NCI-H510A treated with DMSO at 0.1 percent for 48 hours (cell line): ENCODE data around the gene SESTD1.
"Not testable (repeated sequence)": the region's sequence is repeated elsewhere in the genome, so short reads cannot be mapped to it uniquely, and the experiment has no call there.

Experiments
- DNase-seq: peaks from one replicate; lab custom pipeline; 2025; lab: John Stamatoyannopoulos, UW

SESTD1 gene

DNA sequence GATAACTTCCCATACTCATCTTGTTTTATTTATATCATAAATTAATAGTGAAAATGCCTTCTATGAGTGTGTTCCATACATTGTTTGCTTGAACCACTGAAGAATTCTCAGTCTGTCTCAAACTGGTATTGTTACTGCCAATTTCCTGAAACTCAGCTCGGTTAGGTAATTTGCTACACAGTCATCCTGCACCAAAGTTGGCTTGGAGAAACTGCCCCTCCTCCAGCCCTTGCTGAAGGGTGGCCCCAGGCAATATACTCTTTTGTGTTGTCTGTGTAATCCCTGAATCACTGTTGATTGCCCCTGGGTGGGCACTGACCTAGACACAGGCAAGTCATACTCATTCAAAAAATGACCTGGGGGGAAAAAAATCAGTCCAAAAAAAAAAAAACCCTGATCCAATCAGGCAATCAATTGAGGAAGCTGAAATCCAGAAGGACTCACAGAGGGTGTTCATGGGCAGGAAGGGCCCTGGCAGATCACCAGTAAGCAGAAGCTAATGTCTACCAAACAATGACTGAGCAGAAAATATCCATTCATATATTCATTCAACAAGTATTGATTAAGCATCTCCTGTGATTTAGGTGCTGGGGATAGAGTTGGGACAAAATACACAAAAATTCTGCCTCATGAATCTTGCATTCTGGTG is 3.8 kb upstream of the SESTD1 start:
- DNase-seq = no peak

- DNase-seq = no peak
Measured at GRCh38 chr2:179266271-179266670, 1.6 kb upstream of the SESTD1 start.

GRCh38 chr2:179265082-179265510 is 464 bp upstream of the SESTD1 start:
- DNase-seq = no peak

DNA sequence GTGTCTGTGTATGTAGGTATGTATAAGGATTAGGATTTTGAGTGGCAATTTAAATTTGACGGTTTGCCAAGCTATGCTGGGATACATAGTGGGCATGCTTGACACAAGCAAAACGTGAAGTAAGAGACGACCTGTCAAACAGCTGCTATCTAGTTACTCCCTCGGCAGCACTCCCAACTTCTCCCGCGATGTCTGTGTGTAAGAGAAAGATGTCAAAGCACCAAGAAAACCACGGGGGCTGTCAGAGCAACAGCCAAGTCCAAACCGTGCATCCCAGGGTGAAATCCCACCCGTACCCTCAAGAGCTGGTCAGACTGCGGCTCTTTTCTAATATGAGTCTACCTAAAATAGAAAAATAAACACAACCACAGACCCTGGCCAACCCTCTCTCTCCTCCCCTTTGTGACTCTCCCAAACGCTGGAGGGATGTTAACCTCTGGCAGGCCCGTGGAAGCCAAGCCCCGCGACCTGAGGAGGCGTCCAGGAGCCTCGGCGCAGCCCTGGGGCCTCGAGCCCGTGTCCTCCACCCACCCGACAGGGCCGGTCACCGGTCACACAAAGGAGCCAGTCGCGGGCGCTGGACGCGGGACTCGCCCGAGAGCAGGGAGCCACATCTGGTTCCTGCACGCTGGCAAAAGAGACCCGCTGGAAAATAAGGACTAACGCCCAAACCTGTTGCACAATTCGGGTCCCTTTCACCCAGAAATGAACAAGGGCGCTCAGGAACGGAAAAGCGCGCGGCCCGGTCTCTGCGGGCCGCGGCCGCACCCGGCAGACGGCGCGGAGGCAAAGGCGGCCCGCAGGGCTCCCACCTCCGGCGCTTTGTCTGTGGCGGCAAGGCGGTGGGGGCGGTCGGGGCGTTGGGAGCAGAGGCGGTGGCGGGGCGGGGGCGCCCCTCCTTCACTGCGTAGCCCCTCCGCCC is 925 bp downstream of the SESTD1 start:
- peak; percentile 89 for DNase-seq

- DNase-seq = no peak
Measured at GRCh38 chr2:179263015-179263414, 1.6 kb downstream of the SESTD1 start.

DNA sequence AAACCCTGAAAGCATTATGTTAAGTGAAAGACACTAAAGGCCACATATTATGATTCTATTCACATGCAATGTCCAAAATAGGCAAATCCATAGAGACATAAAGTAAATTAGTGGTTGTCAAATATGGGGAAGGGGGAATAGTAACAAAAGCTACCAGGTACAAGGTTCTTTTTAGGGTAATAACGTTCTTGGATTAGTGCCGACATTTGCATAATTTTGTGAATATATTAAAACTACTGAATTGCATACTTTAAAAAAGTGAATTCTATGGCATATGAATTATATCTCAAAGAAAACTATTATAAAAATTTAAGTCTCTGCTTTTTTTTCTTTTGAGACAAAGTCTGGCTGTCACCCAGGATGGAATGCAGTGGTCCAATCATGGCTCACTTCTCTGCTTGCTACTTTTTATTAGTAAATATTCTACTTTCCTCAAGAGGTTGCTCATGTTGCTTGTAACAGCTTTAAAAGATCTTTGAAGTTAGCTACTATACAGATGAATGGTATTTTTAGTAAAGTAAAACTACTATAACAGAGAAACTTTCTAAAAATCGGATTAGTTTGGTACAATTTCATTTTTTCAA is 2.5 kb downstream of the SESTD1 start:
- DNase-seq = no peak

DNA sequence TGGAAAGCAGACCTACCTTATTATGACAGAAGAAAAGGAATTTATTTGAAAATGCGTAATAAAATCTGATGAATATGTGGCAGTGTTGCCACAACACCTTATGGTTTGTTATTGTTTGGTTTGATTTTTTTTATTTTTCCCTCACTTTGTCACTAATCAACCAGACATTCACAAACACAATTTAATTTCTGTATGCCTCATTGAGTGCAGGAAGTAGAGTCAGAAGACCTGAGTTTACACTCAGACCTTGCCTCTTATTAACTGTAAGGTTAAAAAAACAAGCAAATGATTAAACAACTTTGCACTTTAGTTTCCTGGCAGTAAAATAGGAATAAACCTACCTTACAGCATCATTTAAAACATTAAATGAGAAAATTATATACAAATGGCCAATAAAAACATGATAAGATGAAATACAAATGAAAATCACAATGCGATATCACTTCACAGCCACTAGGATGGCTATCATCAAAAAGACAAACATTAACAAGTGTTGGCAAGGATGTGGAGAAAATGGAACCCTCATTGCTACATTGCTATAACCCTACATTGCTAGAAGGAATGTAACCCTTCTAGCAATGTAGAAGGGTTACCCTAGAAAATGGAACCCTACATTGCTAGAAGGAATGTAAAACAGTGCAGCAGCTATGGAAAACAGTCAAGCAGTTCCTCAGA is 3.3 kb downstream of the SESTD1 start:
- DNase-seq = no peak

DNA sequence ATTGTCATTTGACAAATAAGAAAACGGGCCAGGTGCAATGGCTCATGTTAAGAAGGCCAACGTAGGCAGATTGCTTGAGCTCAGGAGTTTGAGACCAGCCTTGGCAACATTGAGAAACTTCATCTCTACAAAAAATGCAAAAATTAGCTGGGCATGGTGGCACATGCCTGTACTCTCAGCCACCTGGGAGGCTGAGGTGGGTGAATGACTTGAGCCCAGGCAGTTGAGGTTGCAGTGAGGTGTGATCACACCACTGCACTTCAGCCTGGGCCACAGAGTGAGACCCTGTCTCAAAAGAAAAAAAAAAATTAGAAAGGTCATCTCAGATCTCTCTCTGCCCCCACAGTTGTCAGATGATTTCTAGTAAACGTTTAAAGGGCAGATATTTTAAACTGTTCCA is 4.4 kb downstream of the SESTD1 start:
- DNase-seq = no peak

- no peak for DNase-seq
Measured at GRCh38 chr2:179255129-179255528, 9.5 kb downstream of the SESTD1 start.

GRCh38 chr2:179253226-179253625 is 11.4 kb downstream of the SESTD1 start:
- no peak for DNase-seq

DNA sequence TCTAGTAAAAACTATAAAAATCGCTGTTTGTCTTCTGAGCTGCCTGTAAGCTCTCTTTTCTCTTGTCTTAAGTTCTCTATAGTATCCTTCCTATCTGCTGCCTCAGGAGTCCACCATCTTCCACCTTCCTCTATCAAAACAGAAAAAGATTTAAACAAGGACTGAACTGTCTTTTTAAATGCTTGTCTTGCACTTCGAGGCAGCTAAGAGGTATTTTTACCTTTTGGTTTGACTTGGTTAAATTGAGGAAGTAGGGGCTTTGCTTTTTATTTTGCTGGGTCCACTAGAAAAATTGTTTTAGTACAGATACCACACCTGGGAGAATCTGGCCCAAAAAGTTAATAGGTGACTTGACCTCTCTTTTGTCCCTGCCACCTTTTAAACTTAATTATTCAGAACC is 12.2 kb downstream of the SESTD1 start:
- DNase-seq = no peak

DNA sequence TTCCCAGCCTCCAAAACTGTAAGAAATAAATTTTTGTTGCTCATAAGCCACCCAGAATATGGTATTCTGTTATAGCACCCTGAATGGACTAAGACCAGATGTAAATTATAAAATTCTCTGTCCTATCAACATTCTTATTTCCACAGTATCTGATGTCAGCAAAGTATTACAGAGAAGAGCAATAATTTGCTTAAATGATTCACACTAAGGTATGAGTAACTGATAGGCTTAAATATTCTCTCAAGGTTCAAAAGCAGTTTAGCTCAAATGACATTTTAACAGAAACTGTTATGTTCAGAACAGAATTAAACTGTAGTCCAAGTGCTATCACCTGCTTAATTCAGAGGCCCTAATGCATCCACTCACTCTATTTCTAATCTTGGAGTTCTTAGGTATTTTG is 12.8 kb downstream of the SESTD1 start:
- no peak for DNase-seq

GRCh38 chr2:179250848-179251504 is 13.7 kb downstream of the SESTD1 start:
- DNase-seq = no peak

GRCh38 chr2:179250095-179250494 is 14.5 kb downstream of the SESTD1 start:
- DNase-seq = no peak

- no peak for DNase-seq
Measured at GRCh38 chr2:179248024-179248348, 16.6 kb downstream of the SESTD1 start.

DNA sequence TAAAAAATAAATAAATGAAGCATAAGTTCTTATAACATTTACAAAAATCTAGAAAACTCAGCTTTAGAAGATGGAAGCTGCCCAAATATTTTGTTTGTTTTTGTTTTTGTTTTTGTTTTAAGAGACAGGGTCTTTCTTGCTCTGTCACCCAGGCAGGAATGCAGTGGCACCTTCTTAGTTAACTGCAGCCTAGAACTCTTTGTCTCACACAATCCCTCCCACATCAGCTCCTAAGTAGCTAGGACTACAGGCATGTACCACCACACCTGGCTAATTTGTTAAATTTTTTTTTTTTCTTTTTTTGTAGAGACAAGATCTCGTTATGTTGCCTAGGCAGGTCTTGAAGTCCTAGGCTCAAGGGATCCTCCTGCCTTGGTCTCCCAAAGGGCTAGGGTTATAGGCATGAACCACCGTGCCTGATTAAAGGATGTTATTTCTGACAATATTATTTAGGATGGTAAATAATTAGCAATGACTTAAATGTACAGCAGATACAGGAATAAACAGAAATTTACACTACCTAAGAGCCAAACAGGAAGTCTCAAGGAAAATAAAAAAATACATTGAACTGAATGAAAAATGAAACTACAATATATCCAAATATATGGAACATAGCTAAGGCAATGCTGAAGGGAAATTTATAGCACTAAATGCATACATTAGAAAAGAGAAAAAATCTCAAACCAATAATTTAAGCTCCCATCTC is 17.2 kb downstream of the SESTD1 start:
- no peak for DNase-seq

DNA sequence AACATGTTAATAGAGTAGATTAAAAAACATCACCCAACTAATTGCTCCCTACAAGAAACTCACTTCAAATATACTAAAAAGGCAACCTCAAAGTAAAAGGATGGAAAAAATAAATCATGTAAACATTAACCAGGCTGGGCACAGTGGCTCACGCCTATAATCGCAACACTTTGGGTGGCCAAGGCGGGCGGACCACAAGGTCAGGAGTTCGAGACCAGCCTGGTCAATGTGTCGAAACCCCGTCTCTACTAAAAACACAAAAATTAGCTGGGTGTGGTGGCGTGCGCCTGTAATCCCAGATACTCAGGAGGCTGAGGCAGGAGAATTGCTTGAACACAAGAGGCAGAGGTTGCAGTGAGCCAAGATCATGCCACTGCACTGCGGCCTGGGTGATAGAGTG is 18.8 kb downstream of the SESTD1 start:
- not testable (repeated sequence) for DNase-seq

DNA sequence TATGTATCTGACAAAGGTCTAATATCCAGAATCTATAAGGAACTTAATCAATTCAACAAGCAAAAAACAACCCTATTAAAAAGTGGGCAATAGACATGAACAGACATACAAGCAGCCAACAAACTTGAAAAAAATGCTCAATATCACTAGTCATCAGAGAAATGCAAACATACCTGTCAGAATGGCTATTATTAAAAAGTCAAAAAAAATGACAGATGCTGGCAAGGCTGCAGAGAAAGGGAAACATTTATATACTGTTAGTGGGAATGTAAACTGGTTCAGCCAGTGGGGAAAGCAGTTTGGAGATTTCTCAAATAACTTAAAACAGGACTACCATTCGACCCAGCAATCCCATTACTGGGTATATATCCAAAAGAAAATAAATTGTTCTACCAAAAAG is 21.6 kb downstream of the SESTD1 start:
- DNase-seq = no peak

DNA sequence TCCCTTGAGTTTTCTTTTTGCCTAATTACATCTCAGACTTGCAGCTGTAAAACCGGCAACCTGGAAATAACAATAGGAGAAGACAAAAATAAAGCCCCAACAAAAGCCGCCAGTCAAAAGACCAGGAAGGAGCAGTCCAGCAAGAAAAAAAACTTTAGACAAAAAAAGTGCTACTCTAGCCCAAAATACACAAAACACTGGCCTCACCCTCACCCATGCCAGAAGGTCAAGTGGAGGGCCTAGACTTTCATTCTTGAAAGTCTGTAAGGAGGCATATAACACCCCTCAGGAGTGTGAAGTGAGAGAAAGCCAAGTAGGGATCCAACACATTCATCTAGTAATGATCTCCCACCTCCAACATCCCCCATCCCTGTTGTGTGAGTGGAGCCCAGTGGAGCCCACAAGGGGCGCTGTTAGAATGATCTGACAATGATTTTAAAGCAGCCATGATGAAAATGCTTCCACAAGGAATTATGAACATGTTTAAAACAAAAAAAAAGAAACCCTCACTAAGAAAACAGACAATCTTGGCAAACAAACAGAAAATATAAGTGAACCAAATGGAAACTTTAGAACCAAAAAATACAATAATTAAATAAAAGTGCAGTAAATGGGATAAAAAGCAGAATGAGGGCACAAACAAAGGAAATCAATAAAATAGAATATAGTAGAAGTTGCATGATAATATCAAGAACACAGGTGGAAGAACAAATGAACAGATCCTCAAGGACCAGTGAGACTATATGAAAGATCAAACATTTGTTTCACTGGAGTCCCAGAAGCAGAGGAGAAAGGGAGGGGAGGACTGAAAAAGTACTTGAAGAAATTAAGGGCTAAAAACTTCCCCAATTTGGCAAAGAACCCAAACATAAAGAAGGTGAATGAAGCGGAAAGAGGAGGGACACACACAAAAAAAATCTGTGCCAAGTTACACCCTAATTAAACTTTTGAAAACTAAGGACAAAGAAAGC is 23.9 kb downstream of the SESTD1 start:
- DNase-seq = no peak

DNA sequence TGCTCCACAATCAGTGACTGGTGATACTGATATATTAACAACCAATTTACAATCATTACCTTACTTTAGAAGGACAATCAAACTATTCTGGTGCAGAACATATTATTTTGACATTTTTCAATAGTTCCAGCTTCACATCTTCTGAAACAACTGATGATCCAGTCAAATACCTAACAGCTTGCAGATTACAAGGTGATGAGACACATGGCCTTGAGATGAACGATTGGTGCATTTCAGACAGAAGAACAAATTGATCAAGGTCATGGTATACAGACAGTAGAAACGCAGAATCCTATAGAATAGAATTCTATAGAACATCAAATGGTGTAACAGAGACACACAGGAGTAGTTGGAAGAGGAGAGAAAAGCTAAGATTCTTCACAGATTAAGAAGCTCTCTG is 24.8 kb downstream of the SESTD1 start:
- no peak for DNase-seq
